UCSD-AML1 (cell line): ENCODE results near the gene PCDHB10.

Experiments
- DNase-seq: peaks from one replicate; lab custom pipeline; 2025; ENCODE audit not compliant: unreplicated experiment; lab: John Stamatoyannopoulos, UW

The PCDHB10 gene

GRCh38 chr5:141236516-141237313 lies 44.6 kb downstream of the PCDHB10 start:
- no peak for DNase-seq

DNA sequence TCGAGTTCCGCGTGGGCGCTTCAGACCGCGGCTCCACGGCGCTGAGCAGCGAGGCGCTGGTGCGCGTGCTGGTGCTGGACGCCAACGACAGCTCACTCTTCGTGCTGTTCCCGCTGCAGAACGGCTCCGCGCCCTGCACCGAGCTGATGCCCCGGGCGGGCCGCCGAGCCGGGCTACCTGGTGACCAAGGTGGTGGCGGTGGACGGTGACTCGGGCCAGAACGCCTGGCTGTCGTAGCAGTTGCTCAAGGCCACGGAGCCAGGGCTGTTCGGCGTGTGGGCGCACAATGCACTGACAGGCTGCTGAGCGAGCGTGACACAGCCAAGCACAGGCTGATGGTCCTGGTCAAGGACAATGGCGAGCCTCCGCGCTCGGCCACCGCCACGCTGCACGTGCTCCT lies 49.3 kb downstream of the PCDHB10 start:
- DNase-seq, result no peak
